Neuronal stem cell (in vitro differentiated cells): ENCODE results near the gene ALG9.
A peak's percentile ranks its signal among the peaks of the same experiment; 100 is the strongest.

Source experiments
- DNase-seq: peaks from one replicate; pipeline ENCODE4 v3.0.0-alpha.2; 2013; ENCODE audit warnings: low spot score
- H2AFZ ChIP-seq: one replicate; pipeline ENCODE4 v1.6.1; 2013; ENCODE audit warnings: mild to moderate bottlenecking, low read length, inconsistent platforms
- H2AK5ac ChIP-seq: 2 replicates; pipeline ENCODE4 v1.6.1; 2013; ENCODE audit warnings: low read depth, mild to moderate bottlenecking, inconsistent platforms, low read length, moderate library complexity, mixed read lengths
- H2BK120ac ChIP-seq: 2 replicates; pipeline ENCODE4 v1.6.1; 2013; ENCODE audit warnings: low read depth, mild to moderate bottlenecking, inconsistent platforms, low read length, moderate library complexity, mixed read lengths
- H2BK12ac ChIP-seq: one replicate; pipeline ENCODE4 v1.6.1; 2013; ENCODE audit warnings: low read length, inconsistent platforms
- H2BK15ac ChIP-seq: 2 replicates; pipeline ENCODE4 v1.6.1; 2013; ENCODE audit warnings: mild to moderate bottlenecking, low read length, inconsistent platforms, mixed read lengths
- H2BK5ac ChIP-seq: one replicate; pipeline ENCODE4 v1.6.1; 2013; ENCODE audit warnings: inconsistent platforms, mild to moderate bottlenecking, low read length, moderate library complexity
- H3K14ac ChIP-seq: one replicate; pipeline ENCODE4 v1.6.1; 2013; ENCODE audit warnings: low read length, inconsistent platforms
- H3K18ac ChIP-seq: 2 replicates; pipeline ENCODE4 v1.6.1; 2013; ENCODE audit warnings: low read length, inconsistent platforms
- H3K23ac ChIP-seq: 2 replicates; pipeline ENCODE4 v1.6.1; 2013; ENCODE audit warnings: low read depth, mild to moderate bottlenecking, mixed read lengths, low read length, inconsistent platforms; ENCODE audit not compliant: poor library complexity
- H3K27ac ChIP-seq: replicated peaks from 3 replicates; pipeline ENCODE4 v1.5.1; 2013; ENCODE audit warnings: low read length, inconsistent platforms
- H3K27me3 ChIP-seq, 3 experiments: 2 replicates each; pipeline ENCODE4 v1.6.1; 2013; ENCODE audit warnings: low read length in 3 of 3, mild to moderate bottlenecking in 2 of 3, inconsistent platforms in 1 of 3, low read depth in 1 of 3, mixed read lengths in 1 of 3, moderate library complexity in 1 of 3; ENCODE audit not compliant: control insufficient read depth in 3 of 3, insufficient read depth in 3 of 3
- H3K36me3 ChIP-seq, 2 donors: replicated peaks in 1 of 2; 2 replicates each; pipeline ENCODE4 v1.6.1; 2013; ENCODE audit warnings: low read length in 2 of 2; ENCODE audit not compliant: control insufficient read depth in 2 of 2, insufficient read depth in 2 of 2
- H3K4ac ChIP-seq: 2 replicates; pipeline ENCODE4 v1.6.1; 2013; ENCODE audit warnings: inconsistent platforms, mild to moderate bottlenecking, low read length, moderate library complexity
- H3K4me1 ChIP-seq, 2 donors: 1 replicate in 1 of 2; 2 replicates in 1 of 2; pipeline ENCODE4 v1.6.1; 2013; ENCODE audit warnings: low read length in 2 of 2, low read depth in 1 of 2; ENCODE audit not compliant: control insufficient read depth in 2 of 2, insufficient read depth in 1 of 2
- H3K4me2 ChIP-seq: one replicate; pipeline ENCODE4 v1.6.1; 2013; ENCODE audit warnings: mild to moderate bottlenecking, low read length, inconsistent platforms; ENCODE audit not compliant: insufficient read depth, poor library complexity, severe bottlenecking
- H3K4me3 ChIP-seq, 2 donors: 2 replicates each; pipeline ENCODE4 v1.5.1; 2013; ENCODE audit warnings: low read length in 2 of 2, mild to moderate bottlenecking in 2 of 2, inconsistent platforms in 1 of 2, moderate library complexity in 1 of 2
- H3K79me1 ChIP-seq: one replicate; pipeline ENCODE4 v1.6.1; 2013; ENCODE audit warnings: low read depth, mild to moderate bottlenecking, inconsistent platforms, low read length, moderate library complexity
- H3K9ac ChIP-seq: one replicate; pipeline ENCODE4 v1.6.1; 2013; ENCODE audit warnings: mild to moderate bottlenecking, low read depth, low read length, inconsistent platforms; ENCODE audit not compliant: poor library complexity
- H3K9me3 ChIP-seq, 2 donors: replicated peaks in 1 of 2; 2 replicates each; pipeline versions ENCODE3 to v1.6.1; 2013; ENCODE audit warnings: low read length in 2 of 2, mild to moderate bottlenecking in 2 of 2, inconsistent platforms in 1 of 2, low read depth in 1 of 2, mixed read lengths in 1 of 2, moderate library complexity in 1 of 2; ENCODE audit not compliant: control insufficient read depth in 2 of 2, insufficient read depth in 1 of 2
- H4K8ac ChIP-seq: one replicate; pipeline ENCODE4 v1.6.1; 2013; ENCODE audit warnings: low read depth, mild to moderate bottlenecking, inconsistent platforms, low read length, moderate library complexity
- H4K91ac ChIP-seq: one replicate; pipeline ENCODE4 v1.6.1; 2013; ENCODE audit warnings: low read length, low read depth, mild to moderate bottlenecking, inconsistent platforms; ENCODE audit not compliant: poor library complexity
- WGBS, 2 donors: extraction: QIAGEN DNeasy Blood & Tissue Kit; methylation state at CpG; one replicate each; pipeline ENCODE4 v1.1.7; 2013; ENCODE audit warnings: missing lambda C conversion rate in 2 of 2, mixed read lengths in 1 of 2; ENCODE audit not compliant: insufficient read length in 2 of 2, insufficient replicate concordance in 1 of 2; ENCODE audit errors: extremely low coverage in 2 of 2; 5-methylcytosine and 5-hydroxymethylcytosine counted together

ALG9 gene

GRCh38 chr11:111882202-111882601 lies 10.8 kb upstream of the ALG9 start:
- H3K14ac ChIP-seq = no peak overlapping the region
- H3K4me2 ChIP-seq = no peak overlapping the region
- no peak overlapping the region for H2BK12ac ChIP-seq
- H2BK120ac ChIP-seq = no peak overlapping the region
- H4K91ac ChIP-seq = no peak overlapping the region
- WGBS, 2 donors = no CpG with 5 or more reads among the region's 5 CpGs
- H3K27me3 ChIP-seq = no peaks in the 10 kb centered on the region
- H2BK5ac ChIP-seq = no peak overlapping the region
- H3K9me3 ChIP-seq = no peaks in the 10 kb centered on the region
- H3K23ac ChIP-seq = no peak overlapping the region
- peaks cover 0 to 2% of the 10 kb centered on the region in 2 donors for H3K36me3 ChIP-seq
- no peak overlapping the region for H3K4ac ChIP-seq
- no peak overlapping the region for H2AFZ ChIP-seq
- no peak overlapping the region for H3K27ac ChIP-seq
- H2AK5ac ChIP-seq = no peak overlapping the region
- no peak for DNase-seq
- H3K9ac ChIP-seq = no peak overlapping the region
- no peak overlapping the region for H4K8ac ChIP-seq
- H2BK15ac ChIP-seq = no peak overlapping the region
- H3K79me1 ChIP-seq = no peaks in the 10 kb centered on the region
- H3K4me3 ChIP-seq = no peak overlapping the region
- H3K4me1 ChIP-seq = peaks cover 3 to 4% of the 10 kb centered on the region in 2 donors
- H3K18ac ChIP-seq = no peak overlapping the region

DNA sequence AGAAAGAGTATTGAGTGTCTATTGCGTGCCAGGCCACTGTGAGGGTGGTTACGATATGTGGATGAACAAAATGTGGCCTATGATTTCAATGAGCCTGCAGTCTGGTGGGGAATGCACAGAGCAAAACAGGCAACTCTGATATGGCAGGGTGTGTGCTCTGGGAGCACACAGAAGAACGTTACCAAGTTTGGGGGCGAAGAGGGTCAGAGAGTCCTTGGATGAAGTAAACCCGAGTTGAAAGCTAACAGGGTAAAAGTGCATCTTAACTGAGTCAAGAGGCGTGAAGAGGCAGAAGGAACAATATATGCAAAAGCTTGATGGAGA lies 8.2 kb upstream of the ALG9 start:
- Histone ChIP-seq H2AFZ (peak overlapping the region; percentile 99), H3K18ac (peak overlapping the region; percentile 5), H3K4me2 (peak overlapping the region; percentile 66), H3K9me3 (no peaks in the 10 kb centered on the region), H3K14ac (no peak overlapping the region), H4K8ac (peak overlapping the region; percentile 53), H3K4me3 (peak overlapping the region; percentile 98 to 99), H3K23ac (no peak overlapping the region), H2AK5ac (no peak overlapping the region), H3K4ac (no peak overlapping the region), H3K27ac (peak overlapping the region; percentile 39), H3K27me3 (no peaks in the 10 kb centered on the region), H4K91ac (no peak overlapping the region), H3K36me3 (peaks cover 0 to 9% of the 10 kb centered on the region in 2 donors), H3K9ac (no peak overlapping the region), H2BK120ac (no peak overlapping the region), H2BK15ac (no peak overlapping the region), H3K79me1 (no peaks in the 10 kb centered on the region), H2BK5ac (no peak overlapping the region), H2BK12ac (no peak overlapping the region), H3K4me1 (peaks cover 3 to 4% of the 10 kb centered on the region in 2 donors)
- no peak for DNase-seq
- WGBS, 2 donors = no CpG with 5 or more reads among the region's 6 CpGs

- Histone ChIP-seq H3K27ac (peak within 1 kb of the TSS; percentile 85), H2AFZ (peak within 1 kb of the TSS; percentile 99), H4K8ac (peak within 1 kb of the TSS; percentile 53), H3K27me3 (no peaks in the 10 kb centered on the region), H3K23ac (peak within 1 kb of the TSS; percentile 19), H2AK5ac (no peak within 1 kb of the TSS), H3K36me3 (peaks cover 0 to 9% of the 10 kb centered on the region in 2 donors), H3K9me3 (no peaks in the 10 kb centered on the region), H3K9ac (peak within 1 kb of the TSS; percentile 90), H3K4ac (no peak within 1 kb of the TSS), H2BK5ac (peak within 1 kb of the TSS; percentile 79), H4K91ac (no peak within 1 kb of the TSS), H3K14ac (no peak within 1 kb of the TSS), H2BK15ac (no peak within 1 kb of the TSS), H3K18ac (peak within 1 kb of the TSS; percentile 97), H3K4me3 (peak within 1 kb of the TSS; percentile 98 to 99), H3K4me1 (peaks cover 3 to 4% of the 10 kb centered on the region in 2 donors), H3K4me2 (peak within 1 kb of the TSS; percentile 68), H3K79me1 (no peaks in the 10 kb centered on the region), H2BK12ac (no peak within 1 kb of the TSS), H2BK120ac (no peak within 1 kb of the TSS)
- WGBS, 2 donors = no CpG with 5 or more reads among the region's 55 CpGs
- DNase-seq = peak; percentile 98
Measured at GRCh38 chr11:111878849-111879636, 7.7 kb upstream of the ALG9 start, which contains the start of the genes CFAP68 and FDXACB1. TSS of gene CFAP68 (plus strand) at chr11:111879541. CDS start at chr11:111879561, 20 bp downstream. TSS of gene FDXACB1 (minus strand) at chr11:111879165. CDS start at chr11:111879132, 33 bp downstream.

- H3K4me3 ChIP-seq = peak overlapping the region; percentile 98 to 99
- H3K23ac ChIP-seq = peak overlapping the region; percentile 19
- peak overlapping the region; percentile 86 for H3K9ac ChIP-seq
- no peak overlapping the region for H3K14ac ChIP-seq
- H3K79me1 ChIP-seq = no peaks in the 10 kb centered on the region
- H3K4me2 ChIP-seq = peak overlapping the region; percentile 68
- H2BK12ac ChIP-seq = no peak overlapping the region
- H3K9me3 ChIP-seq = no peaks in the 10 kb centered on the region
- H2BK15ac ChIP-seq = no peak overlapping the region
- no CpG with 5 or more reads among the region's 13 CpGs for WGBS, 2 donors
- DNase-seq = no peak
- peak overlapping the region; percentile 99 for H2AFZ ChIP-seq
- H3K4me1 ChIP-seq = peaks cover 3 to 4% of the 10 kb centered on the region in 2 donors
- peaks cover 0 to 7% of the 10 kb centered on the region in 2 donors for H3K36me3 ChIP-seq
- H3K4ac ChIP-seq = no peak overlapping the region
- no peak overlapping the region for H4K91ac ChIP-seq
- no peak overlapping the region for H2BK120ac ChIP-seq
- H3K18ac ChIP-seq = no peak overlapping the region
- no peak overlapping the region for H2AK5ac ChIP-seq
- H2BK5ac ChIP-seq = peak overlapping the region; percentile 79
- H3K27ac ChIP-seq = peak overlapping the region; percentile 85
- H4K8ac ChIP-seq = no peak overlapping the region
- H3K27me3 ChIP-seq = no peaks in the 10 kb centered on the region
Measured at GRCh38 chr11:111878385-111878848, 7.0 kb upstream of the ALG9 start.
